22Rv1 (cell line): Measurements from ENCODE around the gene NUB1.

Source experiments
- ZFX ChIP-seq: fragments of 450-650 bp; IDR thresholded peaks from 2 replicates; pipeline ENCODE4 v1.6.1; 2017; ENCODE audit warnings: antibody characterized with exemption, borderline replicate concordance
- TF ChIP-seq, protein P1 (sequence below): fragments of 450-650 bp; IDR thresholded peaks from 2 replicates; pipeline ENCODE4 v1.5.1; 2017; ENCODE audit warnings: mild to moderate bottlenecking

DNA sequence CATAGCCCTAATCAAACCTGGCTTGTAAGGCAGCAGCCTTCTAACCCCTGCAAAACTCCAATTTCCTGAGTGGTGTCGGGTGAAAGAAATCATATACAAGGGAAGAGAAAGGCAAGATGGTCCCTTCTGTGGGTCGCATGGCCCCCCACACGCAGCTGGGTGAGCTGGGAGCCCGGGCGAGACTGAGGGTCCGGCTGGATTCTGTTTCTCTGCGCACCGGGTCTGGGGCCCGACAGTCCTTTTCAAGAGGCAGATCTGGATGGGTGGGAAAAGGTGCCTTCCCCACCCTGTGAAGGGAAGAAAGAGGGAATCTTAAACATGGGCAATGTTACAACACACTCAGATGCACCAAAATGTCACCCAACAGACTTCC lies 49.7 kb downstream of the NUB1 start:
- TF ChIP-seq, protein P1, sequence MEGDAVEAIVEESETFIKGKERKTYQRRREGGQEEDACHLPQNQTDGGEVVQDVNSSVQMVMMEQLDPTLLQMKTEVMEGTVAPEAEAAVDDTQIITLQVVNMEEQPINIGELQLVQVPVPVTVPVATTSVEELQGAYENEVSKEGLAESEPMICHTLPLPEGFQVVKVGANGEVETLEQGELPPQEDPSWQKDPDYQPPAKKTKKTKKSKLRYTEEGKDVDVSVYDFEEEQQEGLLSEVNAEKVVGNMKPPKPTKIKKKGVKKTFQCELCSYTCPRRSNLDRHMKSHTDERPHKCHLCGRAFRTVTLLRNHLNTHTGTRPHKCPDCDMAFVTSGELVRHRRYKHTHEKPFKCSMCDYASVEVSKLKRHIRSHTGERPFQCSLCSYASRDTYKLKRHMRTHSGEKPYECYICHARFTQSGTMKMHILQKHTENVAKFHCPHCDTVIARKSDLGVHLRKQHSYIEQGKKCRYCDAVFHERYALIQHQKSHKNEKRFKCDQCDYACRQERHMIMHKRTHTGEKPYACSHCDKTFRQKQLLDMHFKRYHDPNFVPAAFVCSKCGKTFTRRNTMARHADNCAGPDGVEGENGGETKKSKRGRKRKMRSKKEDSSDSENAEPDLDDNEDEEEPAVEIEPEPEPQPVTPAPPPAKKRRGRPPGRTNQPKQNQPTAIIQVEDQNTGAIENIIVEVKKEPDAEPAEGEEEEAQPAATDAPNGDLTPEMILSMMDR, result no peak
- no peak for TF ChIP-seq ZFX
